ENCODE measurements around the gene GGACT.
A peak's percentile ranks its signal among the peaks of the same experiment; 100 is the strongest.

Gene GGACT

GRCh38 chr13:100634696-100635095, 46.1 kb upstream of the GGACT start:
- H3K27me3 ChIP-seq (ENCODE audit: insufficient read depth, poor library complexity, severe bottlenecking), result no peaks in the 10 kb centered on the region
- ATAC-seq (ENCODE audit: low read depth), result no peak
- peaks cover 55% of the 10 kb centered on the region for H3K36me3 ChIP-seq (ENCODE audit: low read depth)
- no peaks in the 10 kb centered on the region for H3K9me3 ChIP-seq (ENCODE audit: severe bottlenecking)
- H3K4me3 ChIP-seq (ENCODE audit: severe bottlenecking), result no peak overlapping the region
- no peak for DNase-seq (ENCODE audit: low spot score)
- TF ChIP-seq CTCF (IDR thresholded peaks at IDR 0.05; ENCODE audit: poor library complexity, severe bottlenecking), result no peak
- no peak overlapping the region for H3K27ac ChIP-seq (ENCODE audit: poor library complexity, severe bottlenecking)
- peaks cover 6% of the 10 kb centered on the region for H3K4me1 ChIP-seq (ENCODE audit: insufficient read depth, poor library complexity, severe bottlenecking)

- no peak for TF ChIP-seq CTCF (IDR thresholded peaks at IDR 0.05; ENCODE audit: poor library complexity, severe bottlenecking)
- no peak for DNase-seq (ENCODE audit: low spot score)
- Histone ChIP-seq H3K27ac (ENCODE audit: poor library complexity, severe bottlenecking) (peak overlapping the region; percentile 35), H3K4me3 (ENCODE audit: severe bottlenecking) (no peak overlapping the region), H3K36me3 (ENCODE audit: low read depth) (peaks cover 47% of the 10 kb centered on the region), H3K9me3 (ENCODE audit: severe bottlenecking) (no peaks in the 10 kb centered on the region), H3K4me1 (ENCODE audit: insufficient read depth, poor library complexity, severe bottlenecking) (peaks cover 6% of the 10 kb centered on the region), H3K27me3 (ENCODE audit: insufficient read depth, poor library complexity, severe bottlenecking) (no peaks in the 10 kb centered on the region)
- peak; percentile 97 for ATAC-seq (ENCODE audit: low read depth)
Observed at GRCh38 chr13:100633461-100633860, 44.9 kb upstream of the GGACT start.

DNA sequence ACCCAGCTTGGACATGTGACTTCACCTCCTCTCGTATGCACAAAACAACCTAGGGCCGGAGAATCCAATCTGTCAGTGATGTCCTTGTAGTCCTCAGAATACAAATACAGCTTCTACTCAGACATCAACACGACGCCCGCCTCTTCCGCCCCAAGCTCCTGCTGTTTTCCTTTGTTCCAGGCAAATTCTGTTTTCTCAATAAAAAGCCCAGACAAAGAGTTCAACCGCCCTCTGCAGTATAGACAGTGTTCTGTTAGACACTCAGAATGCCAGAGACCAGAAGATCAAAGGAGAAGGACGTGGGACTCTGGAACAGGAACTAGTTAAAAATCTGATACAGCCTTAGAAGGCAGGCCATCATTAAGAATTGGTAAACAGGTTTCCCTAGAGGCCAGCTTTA, 42.0 kb upstream of the GGACT start:
- H3K4me1 ChIP-seq (ENCODE audit: insufficient read depth, poor library complexity, severe bottlenecking), result peaks cover 6% of the 10 kb centered on the region
- H3K27ac ChIP-seq (ENCODE audit: poor library complexity, severe bottlenecking), result no peak overlapping the region
- ATAC-seq (ENCODE audit: low read depth), result no peak
- H3K36me3 ChIP-seq (ENCODE audit: low read depth), result peaks cover 34% of the 10 kb centered on the region
- H3K9me3 ChIP-seq (ENCODE audit: severe bottlenecking), result no peaks in the 10 kb centered on the region
- H3K4me3 ChIP-seq (ENCODE audit: severe bottlenecking), result no peak overlapping the region
- no peaks in the 10 kb centered on the region for H3K27me3 ChIP-seq (ENCODE audit: insufficient read depth, poor library complexity, severe bottlenecking)
- no peak for TF ChIP-seq CTCF (IDR thresholded peaks at IDR 0.05; ENCODE audit: poor library complexity, severe bottlenecking)
- no peak for DNase-seq (ENCODE audit: low spot score)

- H3K27me3 ChIP-seq (ENCODE audit: insufficient read depth, poor library complexity, severe bottlenecking), result no peaks in the 10 kb centered on the region
- ATAC-seq (ENCODE audit: low read depth), result no peak
Observed at GRCh38 chr13:100627120-100627519, 38.5 kb upstream of the GGACT start.

More at GRCh38 chr13:100627120-100627519, 38.5 kb upstream of the GGACT start:
- Histone ChIP-seq H3K27ac (ENCODE audit: poor library complexity, severe bottlenecking) (no peak overlapping the region), H3K9me3 (ENCODE audit: severe bottlenecking) (no peaks in the 10 kb centered on the region), H3K4me3 (ENCODE audit: severe bottlenecking) (no peak overlapping the region), H3K4me1 (ENCODE audit: insufficient read depth, poor library complexity, severe bottlenecking) (no peaks in the 10 kb centered on the region), H3K36me3 (ENCODE audit: low read depth) (peaks cover 15% of the 10 kb centered on the region)
- TF ChIP-seq CTCF (IDR thresholded peaks at IDR 0.05; ENCODE audit: poor library complexity, severe bottlenecking), result no peak
- no peak for DNase-seq (ENCODE audit: low spot score)
